ENCODE data around the gene UBE2V1. TPM values are rescaled to one million over a fixed set of nuclear protein-coding genes. Genes with fewer than 3 reads are reported as not detected.

UBE2V1 gene
- polyA plus RNA-seq, 2 of the 4 experiments (the other 2 are of a cell fraction) = 129 to 141 TPM

GRCh38 chr20:50133041-50133440, 20.1 kb upstream of the UBE2V1 start:
- POLR2A ChIA-PET = no interaction called here
- ATAC-seq (no peak), DNase-seq (ENCODE audit: low read depth in 1 of 2, low spot score in 1 of 2) (no peak), FAIRE-seq (no peak)
- Histone ChIP-seq H3K4me3 (no peak overlapping the region), H3K4me2 (no peak overlapping the region), H3K9me3 (no peaks in the 10 kb centered on the region), H3K27ac (peak overlapping the region in 1 of 2 experiments; percentile 40; a peak in 2 of 6 replicates), H3K4me1 (peaks cover 45% of the 10 kb centered on the region)
- TF ChIP-seq MAFK (IDR thresholded peaks at IDR 0.05; ENCODE audit: partially characterized antibody) (no peak), RFX5 (IDR thresholded peaks at IDR 0.05) (no peak), EP300 (IDR thresholded peaks at IDR 0.05) (no peak), RAD21 (conservative IDR thresholded peaks at IDR 0.05 in 1 of 2, IDR thresholded peaks at IDR 0.05 in 1 of 2) (no peak), PHF8 (IDR thresholded peaks at IDR 0.05; ENCODE audit: borderline replicate concordance, low read depth) (no peak), EHMT2 (IDR thresholded peaks at IDR 0.05; ENCODE audit: low read depth) (no peak), RCOR1 (IDR thresholded peaks at IDR 0.05; ENCODE audit: low read depth, low read length) (no peak), BHLHE40 (IDR thresholded peaks at IDR 0.05; ENCODE audit: low read depth, low read length) (no peak), NFE2L2 (conservative IDR thresholded peaks at IDR 0.05; ENCODE audit: low read length) (no peak)
- CTCF ChIA-PET = interaction anchor here (1.2 to 31.2 kb wide), 4 partner anchors 11 to 46 kb away, joined by 3 to 1085 read pairs (median 44); partner anchors contain the start of gene CEBPB
- WGBS (ENCODE audit: missing lambda C conversion rate) = 87% methylated on average over 4 of the region's 6 CpGs

- ATAC-seq (peak in 1 of 2 experiments; percentile 13; a peak in 1 of 6 replicates), FAIRE-seq (no peak), DNase-seq (ENCODE audit: low read depth in 1 of 2, low spot score in 1 of 2) (no peak)
- H3K9me3 ChIP-seq = no peaks in the 10 kb centered on the region
- H3K4me3 ChIP-seq = no peak overlapping the region
- no peak overlapping the region for H3K4me2 ChIP-seq
- H3K4me1 ChIP-seq = peaks cover 47% of the 10 kb centered on the region
- WGBS (ENCODE audit: missing lambda C conversion rate) = 93% methylated on average over 4 of the region's 4 CpGs
- ChIA-PET POLR2A (no interaction called here), CTCF (interaction anchor here (1.0 to 31.2 kb wide), 4 partner anchors 9 to 458 kb away, joined by 4 to 1085 read pairs (median 44); partner anchors contain the start of gene CEBPB)
- TF ChIP-seq ESRRA (IDR thresholded peaks at IDR 0.05; ENCODE audit: borderline replicate concordance, low read length) (no peak), JUN (IDR thresholded peaks at IDR 0.05) (no peak), CBX8 (IDR thresholded peaks at IDR 0.05) (no peak), HES2 (IDR thresholded peaks at IDR 0.05) (no peak), POLR2AphosphoS2 (conservative IDR thresholded peaks at IDR 0.05; ENCODE audit: low read length) (no peak), MYC (IDR thresholded peaks at IDR 0.05; ENCODE audit: borderline replicate concordance, low read length) (no peak), ZSCAN20 (CRISPR knock-in tag; IDR thresholded peaks at IDR 0.05) (no peak), BCL3 (IDR thresholded peaks at IDR 0.05) (no peak), HEYL (CRISPR knock-in tag; IDR thresholded peaks at IDR 0.05) (no peak)
- peak overlapping the region in 1 of 2 experiments; percentile 35; a peak in 2 of 6 replicates for H3K27ac ChIP-seq
Observed at GRCh38 chr20:50130995-50131394, 18.0 kb upstream of the UBE2V1 start.

- ATAC-seq = no peak
- H3K4me2 ChIP-seq = no peak overlapping the region
- CTCF ChIA-PET = interaction anchor here (2.3 to 31.2 kb wide), 2 partner anchors 13 to 48 kb away, joined by 5 to 1085 read pairs; partner anchors contain the start of gene CEBPB
Observed at GRCh38 chr20:50130356-50130723, 17.4 kb upstream of the UBE2V1 start.

More at GRCh38 chr20:50130356-50130723, 17.4 kb upstream of the UBE2V1 start:
- H3K27ac ChIP-seq = peak overlapping the region in 1 of 2 experiments; percentile 35; a peak in 1 of 6 replicates
- DNase-seq (ENCODE audit: low read depth in 1 of 2, low spot score in 1 of 2) (no peak), FAIRE-seq (no peak)
- POLR2A ChIA-PET = no interaction called here
- no peak for TF ChIP-seq GATA3 (IDR thresholded peaks at IDR 0.05; ENCODE audit: borderline replicate concordance)
- no peak for TF ChIP-seq ZNF302 (CRISPR knock-in tag; IDR thresholded peaks at IDR 0.05)
- TF ChIP-seq ESRRA (IDR thresholded peaks at IDR 0.05; ENCODE audit: borderline replicate concordance, low read length) = no peak
- TF ChIP-seq ZFP36 (IDR thresholded peaks at IDR 0.05; ENCODE audit: borderline replicate concordance, partially characterized antibody) = no peak
- TF ChIP-seq NPAS2 (CRISPR knock-in tag; IDR thresholded peaks at IDR 0.05; ENCODE audit: borderline replicate concordance) = no peak
- TF ChIP-seq ZSCAN20 (CRISPR knock-in tag; IDR thresholded peaks at IDR 0.05) = no peak
- TF ChIP-seq HEYL (CRISPR knock-in tag; IDR thresholded peaks at IDR 0.05) = no peak
- TF ChIP-seq CHD4 (IDR thresholded peaks at IDR 0.05; ENCODE audit: borderline replicate concordance) = no peak
- no peak for TF ChIP-seq RNF2 (IDR thresholded peaks at IDR 0.05; ENCODE audit: borderline replicate concordance, low read depth)
- no peak for TF ChIP-seq HOXA7 (CRISPR knock-in tag; IDR thresholded peaks at IDR 0.05)
- no peak for TF ChIP-seq EP300 (IDR thresholded peaks at IDR 0.05)
- no peak for TF ChIP-seq RCOR1 (IDR thresholded peaks at IDR 0.05; ENCODE audit: low read depth, low read length)
- TF ChIP-seq TP53 (CRISPR knock-in tag; IDR thresholded peaks at IDR 0.05) = no peak
- 91% methylated on average over 1 of the region's 1 CpG for WGBS (ENCODE audit: missing lambda C conversion rate)
- no peak overlapping the region for H3K4me3 ChIP-seq
- H3K9me3 ChIP-seq = no peaks in the 10 kb centered on the region
- peaks cover 47% of the 10 kb centered on the region for H3K4me1 ChIP-seq
